Osteocyte (in vitro differentiated cells): ENCODE results near the gene PHLPP1. TPM values are rescaled to one million over a fixed set of nuclear protein-coding genes. Genes with fewer than 3 reads are reported as not detected.

Experiments used
- DNase-seq: peaks from one replicate; pipeline ENCODE4 v3.0.0; 2021; ENCODE audit warnings: mixed read lengths; ENCODE audit not compliant: unreplicated experiment; ENCODE audit errors: extremely low spot score
- H3K27ac Mint-ChIP-seq: one replicate; pipeline ENCODE4 v1.8.0; 2021; ENCODE audit warnings: mild to moderate bottlenecking, mixed read lengths; ENCODE audit not compliant: unreplicated experiment
- H3K27me3 Mint-ChIP-seq: one replicate; pipeline ENCODE4 v1.8.0; 2021; ENCODE audit warnings: mixed read lengths; ENCODE audit not compliant: unreplicated experiment
- H3K36me3 Mint-ChIP-seq: one replicate; pipeline ENCODE4 v1.8.0; 2021; ENCODE audit warnings: mixed read lengths; ENCODE audit not compliant: unreplicated experiment
- H3K4me1 Mint-ChIP-seq: one replicate; pipeline ENCODE4 v1.8.0; 2021; ENCODE audit warnings: mixed read lengths; ENCODE audit not compliant: unreplicated experiment
- H3K4me3 Mint-ChIP-seq: one replicate; pipeline ENCODE4 v1.8.0; 2021; ENCODE audit warnings: mild to moderate bottlenecking, moderate library complexity, mixed read lengths; ENCODE audit not compliant: unreplicated experiment
- H3K9me3 Mint-ChIP-seq: one replicate; pipeline ENCODE4 v1.8.0; 2021; ENCODE audit warnings: mixed read lengths; ENCODE audit not compliant: unreplicated experiment
- total RNA-seq: library from RNA; stranded (reverse); gene quantifications from 2 replicates; pipeline ENCODE4 v1.2.1, GENCODE V29; 2021
- TF ChIP-seq, protein P1 (sequence below): fragments of 200-600 bp; sonication (generic); IDR thresholded peaks from 2 replicates; pipeline ENCODE4 v1.5.0; 2021; ENCODE audit warnings: antibody characterized with exemption, mild to moderate bottlenecking, moderate library complexity

PHLPP1 gene
- total RNA-seq, 1 donor from 2014 or later, result 19.6 TPM

GRCh38 chr18:62999392-62999791, 284.1 kb downstream of the PHLPP1 start:
- H3K4me3 Mint-ChIP-seq, result no peak overlapping the region
- TF ChIP-seq, protein P1, sequence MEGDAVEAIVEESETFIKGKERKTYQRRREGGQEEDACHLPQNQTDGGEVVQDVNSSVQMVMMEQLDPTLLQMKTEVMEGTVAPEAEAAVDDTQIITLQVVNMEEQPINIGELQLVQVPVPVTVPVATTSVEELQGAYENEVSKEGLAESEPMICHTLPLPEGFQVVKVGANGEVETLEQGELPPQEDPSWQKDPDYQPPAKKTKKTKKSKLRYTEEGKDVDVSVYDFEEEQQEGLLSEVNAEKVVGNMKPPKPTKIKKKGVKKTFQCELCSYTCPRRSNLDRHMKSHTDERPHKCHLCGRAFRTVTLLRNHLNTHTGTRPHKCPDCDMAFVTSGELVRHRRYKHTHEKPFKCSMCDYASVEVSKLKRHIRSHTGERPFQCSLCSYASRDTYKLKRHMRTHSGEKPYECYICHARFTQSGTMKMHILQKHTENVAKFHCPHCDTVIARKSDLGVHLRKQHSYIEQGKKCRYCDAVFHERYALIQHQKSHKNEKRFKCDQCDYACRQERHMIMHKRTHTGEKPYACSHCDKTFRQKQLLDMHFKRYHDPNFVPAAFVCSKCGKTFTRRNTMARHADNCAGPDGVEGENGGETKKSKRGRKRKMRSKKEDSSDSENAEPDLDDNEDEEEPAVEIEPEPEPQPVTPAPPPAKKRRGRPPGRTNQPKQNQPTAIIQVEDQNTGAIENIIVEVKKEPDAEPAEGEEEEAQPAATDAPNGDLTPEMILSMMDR, result no peak
- DNase-seq, result peak; percentile 68
- no peaks in the 10 kb centered on the region for H3K4me1 Mint-ChIP-seq
- H3K27ac Mint-ChIP-seq, result no peak overlapping the region
- H3K27me3 Mint-ChIP-seq, result peaks cover 13% of the 10 kb centered on the region
- no peaks in the 10 kb centered on the region for H3K9me3 Mint-ChIP-seq
- H3K36me3 Mint-ChIP-seq, result no peaks in the 10 kb centered on the region

- no peak overlapping the region for H3K27ac Mint-ChIP-seq
- H3K9me3 Mint-ChIP-seq, result no peaks in the 10 kb centered on the region
- no peaks in the 10 kb centered on the region for H3K36me3 Mint-ChIP-seq
- peaks cover 13% of the 10 kb centered on the region for H3K27me3 Mint-ChIP-seq
- H3K4me1 Mint-ChIP-seq, result no peaks in the 10 kb centered on the region
- H3K4me3 Mint-ChIP-seq, result no peak overlapping the region
- TF ChIP-seq, protein P1, result no peak
- DNase-seq, result peak; percentile 56
Observed at GRCh38 chr18:62999921-63000320, 284.6 kb downstream of the PHLPP1 start.

DNA sequence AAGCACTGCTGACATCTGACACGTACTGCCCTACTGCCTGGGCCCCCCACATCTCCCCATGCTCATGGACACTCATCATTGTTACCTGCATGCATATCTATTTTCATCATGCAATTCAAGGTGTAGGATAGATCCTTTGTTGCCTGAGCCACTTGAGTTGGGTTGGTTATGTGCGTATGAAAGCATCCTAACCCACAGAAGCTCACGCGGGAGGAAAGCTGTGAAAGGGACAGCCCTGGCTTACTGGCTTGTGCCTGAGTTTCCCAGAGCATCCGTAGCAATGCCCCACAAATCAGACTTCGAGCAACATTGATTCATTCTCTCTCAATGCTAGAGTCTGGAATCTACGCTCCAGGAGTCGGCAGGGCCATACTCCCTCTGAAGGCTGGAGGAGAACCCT, 285.5 kb downstream of the PHLPP1 start:
- H3K4me3 Mint-ChIP-seq, result no peak overlapping the region
- no peaks in the 10 kb centered on the region for H3K36me3 Mint-ChIP-seq
- TF ChIP-seq, protein P1, result no peak
- no peak overlapping the region for H3K27ac Mint-ChIP-seq
- DNase-seq, result peak; percentile 48
- H3K4me1 Mint-ChIP-seq, result no peaks in the 10 kb centered on the region
- H3K27me3 Mint-ChIP-seq, result peaks cover 13% of the 10 kb centered on the region
- no peaks in the 10 kb centered on the region for H3K9me3 Mint-ChIP-seq

DNA sequence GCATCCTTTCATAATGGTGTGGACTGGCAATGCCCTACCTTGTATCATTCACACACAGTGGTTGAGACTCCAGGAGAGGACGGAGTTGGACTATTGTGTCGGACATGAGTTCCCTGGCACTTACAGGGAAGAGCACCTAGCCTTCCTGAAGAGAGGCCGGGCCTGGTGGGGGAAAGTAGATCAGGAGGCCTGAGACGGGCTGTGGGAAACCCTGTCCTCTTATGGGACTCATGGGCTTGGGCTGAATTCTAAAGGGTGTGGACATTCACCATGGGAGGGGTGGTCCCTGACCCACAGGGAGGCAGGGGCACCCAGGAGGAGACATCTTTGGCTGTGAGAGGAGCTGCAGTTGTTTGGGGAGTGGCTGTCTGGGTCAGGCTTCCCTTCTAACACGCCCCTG, 286.5 kb downstream of the PHLPP1 start:
- peaks cover 3% of the 10 kb centered on the region for H3K4me1 Mint-ChIP-seq
- H3K36me3 Mint-ChIP-seq, result no peaks in the 10 kb centered on the region
- H3K27me3 Mint-ChIP-seq, result peaks cover 13% of the 10 kb centered on the region
- no peaks in the 10 kb centered on the region for H3K9me3 Mint-ChIP-seq
- no peak overlapping the region for H3K27ac Mint-ChIP-seq
- peak; percentile 67 for DNase-seq
- TF ChIP-seq, protein P1, result no peak
- no peak overlapping the region for H3K4me3 Mint-ChIP-seq

DNA sequence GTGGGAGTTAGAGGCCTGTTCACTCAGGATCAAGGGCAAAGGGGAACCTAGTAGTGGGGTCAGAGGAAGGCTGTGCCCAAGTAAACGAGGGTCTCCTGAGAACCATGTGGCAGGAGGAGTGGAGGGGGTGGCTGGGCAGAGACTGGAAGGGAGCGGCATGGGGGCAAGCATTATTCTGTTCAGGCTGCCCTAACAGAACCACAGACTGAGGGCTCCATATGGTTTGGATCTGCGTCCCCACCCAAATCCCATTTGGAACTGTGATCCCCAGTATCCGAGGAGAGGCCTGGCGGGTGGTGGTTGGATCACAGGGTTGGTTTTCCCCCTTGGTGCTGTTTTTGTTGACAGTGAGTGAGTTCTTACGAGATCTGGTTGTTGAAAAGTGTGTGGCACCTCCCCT, 287.0 kb downstream of the PHLPP1 start:
- Mint-ChIP-seq H3K36me3 (no peaks in the 10 kb centered on the region), H3K27me3 (peaks cover 11% of the 10 kb centered on the region)
- TF ChIP-seq, protein P1, result no peak

More for the DNA sequence above, 287.0 kb downstream of the PHLPP1 start:
- H3K4me1 Mint-ChIP-seq, result peaks cover 7% of the 10 kb centered on the region
- no peak overlapping the region for H3K4me3 Mint-ChIP-seq
- no peak overlapping the region for H3K27ac Mint-ChIP-seq
- DNase-seq, result peak; percentile 60
- H3K9me3 Mint-ChIP-seq, result no peaks in the 10 kb centered on the region
